ENCODE results near the gene GRB7.
"Not testable (repeated sequence)": the region's sequence is repeated elsewhere in the genome, so short reads cannot be mapped to it uniquely, and the experiment has no call there.

GRB7 gene

DNA sequence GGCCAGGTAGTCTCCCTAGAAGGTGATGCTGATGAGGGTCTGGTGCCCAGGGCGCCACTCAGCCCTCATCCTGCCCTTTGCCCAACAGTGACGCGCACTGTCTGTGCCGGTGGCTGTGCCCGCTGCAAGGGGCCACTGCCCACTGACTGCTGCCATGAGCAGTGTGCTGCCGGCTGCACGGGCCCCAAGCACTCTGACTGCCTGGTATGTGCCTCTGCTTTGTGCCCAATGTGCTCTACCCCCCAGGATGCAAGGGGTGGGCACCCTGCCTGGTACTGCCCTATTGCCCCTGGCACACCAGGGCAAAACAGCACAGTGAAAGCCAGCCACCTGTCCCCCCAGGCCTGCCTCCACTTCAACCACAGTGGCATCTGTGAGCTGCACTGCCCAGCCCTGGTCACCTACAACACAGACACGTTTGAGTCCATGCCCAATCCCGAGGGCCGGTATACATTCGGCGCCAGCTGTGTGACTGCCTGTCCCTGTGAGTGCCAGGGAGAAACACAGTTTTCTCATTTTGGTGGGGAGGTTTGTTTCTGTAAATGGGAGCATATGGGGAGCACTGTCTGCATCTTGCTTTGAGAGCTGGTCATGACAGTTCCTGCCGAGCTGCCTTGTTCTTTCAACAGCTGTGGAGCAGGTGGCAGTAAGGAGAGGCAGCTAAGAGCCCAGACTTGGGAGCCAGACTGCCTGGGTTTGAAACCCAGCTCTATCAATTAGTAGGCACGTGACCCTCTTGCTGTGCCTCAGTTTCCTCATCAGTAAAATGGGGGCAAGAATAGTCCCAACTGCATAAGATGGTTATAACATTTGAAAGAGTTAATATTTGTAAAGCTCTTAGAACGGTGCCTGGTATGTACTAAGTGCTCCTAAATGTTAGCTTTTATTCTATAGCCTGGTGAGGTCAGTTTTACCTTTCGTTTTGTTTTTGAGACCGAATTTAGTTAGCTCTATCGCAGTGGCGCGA, 27.5 kb upstream of the GRB7 start:
- DNase-seq (ENCODE audit: low spot score): no peak

DNA sequence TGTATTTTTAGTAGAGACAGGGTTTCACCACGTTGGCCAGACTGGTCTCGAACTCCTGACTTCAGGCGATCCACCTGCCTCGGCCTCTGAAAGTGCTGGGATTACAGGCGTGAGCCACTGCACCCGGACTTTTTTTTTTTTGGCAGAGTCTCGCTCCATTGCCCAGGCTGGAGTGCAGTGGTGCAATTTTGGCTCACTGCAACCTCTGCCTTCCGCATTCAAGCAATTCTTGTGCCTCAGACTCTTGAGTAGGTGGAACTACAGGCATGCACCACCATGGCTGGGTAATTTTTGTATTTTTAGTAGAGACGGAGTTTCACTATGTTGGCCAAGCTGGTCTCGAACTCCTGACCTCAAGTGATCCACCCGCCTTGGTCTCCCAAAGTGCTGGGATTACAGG, 26.7 kb upstream of the GRB7 start:
- DNase-seq (ENCODE audit: low spot score): not testable (repeated sequence)

DNA sequence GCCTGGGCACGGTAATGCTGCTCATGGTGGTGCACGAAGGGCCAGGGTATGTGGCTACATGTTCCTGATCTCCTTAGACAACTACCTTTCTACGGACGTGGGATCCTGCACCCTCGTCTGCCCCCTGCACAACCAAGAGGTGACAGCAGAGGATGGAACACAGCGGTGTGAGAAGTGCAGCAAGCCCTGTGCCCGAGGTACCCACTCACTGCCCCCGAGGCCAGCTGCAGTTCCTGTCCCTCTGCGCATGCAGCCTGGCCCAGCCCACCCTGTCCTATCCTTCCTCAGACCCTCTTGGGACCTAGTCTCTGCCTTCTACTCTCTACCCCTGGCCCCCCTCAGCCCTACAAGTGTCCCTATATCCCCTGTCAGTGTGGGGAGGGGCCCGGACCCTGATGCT, 25.9 kb upstream of the GRB7 start:
- DNase-seq (ENCODE audit: low spot score): no peak

GRCh38 chr17:39714234-39714633, 23.5 kb upstream of the GRB7 start:
- no peak for DNase-seq (ENCODE audit: low spot score)

- DNase-seq (ENCODE audit: low spot score): no peak
Measured at GRCh38 chr17:39715375-39716072, 22.2 kb upstream of the GRB7 start.

- no peak for DNase-seq (ENCODE audit: low spot score)
Measured at GRCh38 chr17:39716073-39716818, 21.5 kb upstream of the GRB7 start.

- DNase-seq (ENCODE audit: low spot score): no peak
Measured at GRCh38 chr17:39716879-39717536, 20.7 kb upstream of the GRB7 start.

GRCh38 chr17:39717660-39718059, 20.1 kb upstream of the GRB7 start:
- no peak for DNase-seq (ENCODE audit: low spot score)

DNA sequence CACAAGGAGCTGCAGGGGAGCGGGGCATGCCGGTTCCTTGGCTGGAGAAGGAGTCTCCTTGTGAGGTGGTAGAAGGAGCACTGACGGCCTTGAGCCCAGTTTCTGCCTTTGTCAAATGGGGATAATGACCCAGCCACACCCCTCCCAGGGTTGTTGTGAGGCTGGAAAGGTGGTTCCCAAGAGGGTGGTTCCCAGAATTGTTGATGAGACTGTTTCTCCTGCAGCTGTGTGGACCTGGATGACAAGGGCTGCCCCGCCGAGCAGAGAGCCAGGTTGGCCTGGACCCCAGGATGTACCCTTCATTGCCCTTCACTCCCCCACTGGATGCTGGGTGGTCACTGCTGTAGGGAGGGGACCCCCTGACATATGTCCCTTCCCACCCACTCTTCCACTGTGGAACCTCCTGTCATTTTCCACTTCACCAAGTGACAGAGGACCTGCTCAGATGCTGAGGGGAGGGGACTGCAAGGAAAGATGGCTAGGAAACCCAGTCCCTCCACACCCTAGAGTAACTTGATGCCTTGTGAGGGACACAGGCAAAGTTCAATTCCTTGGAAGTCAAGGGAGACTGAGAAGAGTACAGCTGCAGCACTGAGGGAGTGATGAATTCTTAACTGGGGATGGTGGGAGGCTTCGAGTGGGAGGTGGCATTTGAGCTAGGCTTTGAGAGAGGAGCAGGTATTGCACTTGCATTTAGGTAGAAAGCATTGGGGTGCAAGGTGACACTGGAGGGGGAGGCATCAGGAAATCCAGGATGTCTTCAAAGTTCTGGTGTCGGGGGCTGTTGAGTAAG, 18.0 kb upstream of the GRB7 start:
- DNase-seq (ENCODE audit: low spot score): no peak

- no peak for DNase-seq (ENCODE audit: low spot score)
Measured at GRCh38 chr17:39722104-39722503, 15.6 kb upstream of the GRB7 start.

DNA sequence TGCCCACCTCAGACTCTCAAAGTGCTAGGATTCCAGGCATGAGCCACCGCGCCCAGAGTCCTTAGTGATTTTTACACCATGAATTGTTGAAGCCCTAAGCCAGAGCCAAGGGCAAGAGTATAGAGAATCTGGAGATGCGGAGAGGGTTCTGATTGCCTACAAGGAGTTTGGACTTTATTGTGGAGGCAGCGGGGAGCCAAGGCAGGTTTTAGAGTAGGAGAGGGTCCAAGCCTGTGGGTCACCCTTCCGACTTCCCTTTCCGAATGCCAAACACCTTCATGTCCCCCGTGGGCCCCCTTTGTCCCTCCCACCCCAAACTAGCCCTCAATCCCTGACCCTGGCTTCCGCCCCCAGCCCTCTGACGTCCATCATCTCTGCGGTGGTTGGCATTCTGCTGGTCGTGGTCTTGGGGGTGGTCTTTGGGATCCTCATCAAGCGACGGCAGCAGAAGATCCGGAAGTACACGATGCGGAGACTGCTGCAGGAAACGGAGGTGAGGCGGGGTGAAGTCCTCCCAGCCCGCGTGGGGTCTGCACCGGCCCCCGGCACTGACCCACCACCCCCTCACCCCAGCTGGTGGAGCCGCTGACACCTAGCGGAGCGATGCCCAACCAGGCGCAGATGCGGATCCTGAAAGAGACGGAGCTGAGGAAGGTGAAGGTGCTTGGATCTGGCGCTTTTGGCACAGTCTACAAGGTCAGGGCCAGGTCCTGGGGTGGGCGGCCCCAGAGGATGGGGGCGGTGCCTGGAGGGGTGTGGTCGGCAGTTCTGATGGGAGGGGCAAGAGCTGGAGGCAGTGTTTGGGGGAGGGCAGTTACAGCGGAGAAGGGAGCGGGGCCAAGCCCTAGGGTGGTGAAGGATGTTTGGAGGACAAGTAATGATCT, 14.5 kb upstream of the GRB7 start:
- DNase-seq (ENCODE audit: low spot score): no peak

GRCh38 chr17:39724731-39725130, 13.0 kb upstream of the GRB7 start:
- DNase-seq (ENCODE audit: low spot score): no peak

DNA sequence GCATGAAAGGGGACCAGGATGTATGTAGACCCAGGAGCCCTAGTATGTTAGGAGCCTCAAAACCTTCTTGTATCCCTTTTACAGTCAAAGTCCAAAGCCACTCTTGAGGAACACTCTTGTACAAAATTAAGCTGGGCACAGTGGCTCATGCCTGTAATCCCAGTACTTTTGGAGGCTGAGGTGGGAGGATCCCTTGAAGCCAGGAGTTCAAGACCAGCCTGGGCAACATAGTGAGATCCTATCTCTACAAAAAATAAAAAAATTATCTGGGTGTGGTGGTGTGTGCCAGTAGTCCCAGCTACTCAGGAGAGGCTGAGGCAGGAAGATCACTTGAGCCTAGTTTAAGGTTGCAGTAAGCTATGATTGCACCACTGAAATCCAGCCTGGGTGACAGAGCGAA, 11.8 kb upstream of the GRB7 start:
- DNase-seq (ENCODE audit: low spot score): not testable (repeated sequence)

DNA sequence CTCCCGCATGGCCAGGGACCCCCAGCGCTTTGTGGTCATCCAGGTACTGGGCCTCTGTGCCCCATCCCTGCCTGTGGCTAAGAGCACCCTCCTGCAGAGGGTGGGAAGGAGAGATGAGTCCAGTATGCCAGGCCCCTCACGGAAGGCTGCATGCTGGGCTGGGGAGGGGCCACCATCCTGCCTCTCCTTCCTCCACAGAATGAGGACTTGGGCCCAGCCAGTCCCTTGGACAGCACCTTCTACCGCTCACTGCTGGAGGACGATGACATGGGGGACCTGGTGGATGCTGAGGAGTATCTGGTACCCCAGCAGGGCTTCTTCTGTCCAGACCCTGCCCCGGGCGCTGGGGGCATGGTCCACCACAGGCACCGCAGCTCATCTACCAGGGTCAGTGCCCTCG, 11.1 kb upstream of the GRB7 start:
- no peak for DNase-seq (ENCODE audit: low spot score)

GRCh38 chr17:39727556-39727955, 10.2 kb upstream of the GRB7 start:
- no peak for DNase-seq (ENCODE audit: low spot score)

GRCh38 chr17:39729280-39729851, 8.4 kb upstream of the GRB7 start:
- no peak for DNase-seq (ENCODE audit: low spot score)

DNA sequence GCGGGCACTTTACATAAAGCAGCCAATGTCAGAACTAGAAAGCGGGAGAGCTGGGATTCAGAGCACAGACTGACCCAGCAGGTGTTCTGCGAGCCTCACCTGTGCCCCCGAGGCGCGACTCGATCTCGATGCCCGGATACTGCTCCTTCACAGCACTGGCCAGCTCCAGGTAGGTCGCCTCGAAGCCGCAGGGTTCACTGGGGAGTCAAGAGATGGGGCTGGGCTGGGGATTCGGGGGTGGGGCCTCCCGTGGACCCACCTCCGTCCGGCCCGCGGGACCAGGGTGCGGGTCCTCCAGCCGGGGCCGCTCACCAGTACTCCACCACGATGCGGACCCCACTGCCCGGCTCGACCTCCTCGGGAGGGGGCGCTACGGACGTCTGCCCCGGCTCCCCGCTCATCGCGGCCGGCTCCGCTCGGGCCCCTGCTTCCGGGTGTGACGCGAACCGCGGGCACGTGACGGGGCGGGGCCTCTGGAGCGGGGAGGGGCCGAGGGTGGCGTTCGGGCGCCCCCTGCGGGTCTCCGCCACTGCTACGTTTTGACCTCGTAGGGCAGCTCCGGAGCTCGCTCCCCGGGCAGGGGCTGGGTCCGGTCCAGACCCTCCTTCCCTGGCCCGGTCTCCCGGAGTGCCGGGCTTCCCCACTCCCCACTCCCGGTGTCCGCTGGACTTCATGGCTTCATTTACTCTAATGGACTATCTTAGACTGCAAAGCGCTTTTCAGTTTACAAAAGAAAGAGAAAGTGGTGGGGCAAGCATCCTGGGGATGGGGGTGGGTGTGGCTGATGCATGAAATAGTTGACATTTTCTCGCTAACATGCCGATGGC, 7.4 kb upstream of the GRB7 start, which contains the start of gene MIEN1:
MIEN1 (minus strand) TSS at position 438 of the 827 bp plus-strand sequence; CDS start at position 401, 37 bp downstream.
- peak; percentile 75 for DNase-seq (ENCODE audit: low spot score)

DNA sequence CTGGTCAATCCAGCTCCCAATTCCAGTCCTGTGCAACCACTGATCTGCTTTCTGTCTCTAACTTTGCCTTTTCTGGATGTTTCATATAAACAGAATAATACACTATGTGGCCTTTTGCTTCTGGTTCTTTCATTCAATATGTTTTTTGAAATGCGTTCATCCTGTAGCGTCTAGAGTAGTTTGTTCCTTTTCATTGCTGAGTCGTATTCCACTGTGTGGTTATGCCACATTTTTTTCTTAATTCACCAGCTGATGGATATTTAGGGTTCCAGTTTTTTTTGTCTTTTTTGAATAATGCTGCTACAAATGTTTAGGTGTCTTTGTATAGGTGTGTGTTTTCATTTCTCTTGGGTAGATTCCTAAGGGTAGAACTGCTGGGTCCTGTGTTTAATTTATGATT, 5.2 kb upstream of the GRB7 start:
- no peak for DNase-seq (ENCODE audit: low spot score)

- DNase-seq (ENCODE audit: low spot score): no peak
Measured at GRCh38 chr17:39735882-39736281, 1.9 kb upstream of the GRB7 start.

Measured in SW480 (cell line).